ENCODE data around the gene GLI1.
A peak's percentile ranks its signal among the peaks of the same experiment; 100 is the strongest.
"Not testable (repeated sequence)": the region's sequence is repeated elsewhere in the genome, so short reads cannot be mapped to it uniquely, and the experiment has no call there.

The GLI1 gene

GRCh38 chr12:57512665-57513064, 53.1 kb downstream of the GLI1 start:
- Mint-ChIP-seq H3K4me1 (peaks cover 18% of the 10 kb centered on the region), H3K27ac (peak overlapping the region; percentile 68), H3K9me3 (no peaks in the 10 kb centered on the region), H3K36me3 (peaks cover 17% of the 10 kb centered on the region), H3K4me3 (no peak overlapping the region), H3K27me3 (no peaks in the 10 kb centered on the region)

- Mint-ChIP-seq H3K4me1 (peaks cover 24% of the 10 kb centered on the region), H3K9me3 (no peaks in the 10 kb centered on the region), H3K4me3 (no peak overlapping the region), H3K36me3 (peaks cover 20% of the 10 kb centered on the region), H3K27me3 (no peaks in the 10 kb centered on the region), H3K27ac (peak overlapping the region; percentile 12)
These were observed 53.7 kb downstream of the GLI1 start for GRCh38 chr12:57513266-57513665.

- H3K27ac Mint-ChIP-seq, H3K9me3 Mint-ChIP-seq, H3K4me3 Mint-ChIP-seq, H3K27me3 Mint-ChIP-seq: not testable (repeated sequence)
- Mint-ChIP-seq H3K4me1 (peaks cover 28% of the 10 kb centered on the region), H3K36me3 (peaks cover 23% of the 10 kb centered on the region)
These were observed 54.1 kb downstream of the GLI1 start for GRCh38 chr12:57513677-57514076.

- Mint-ChIP-seq H3K36me3 (peaks cover 25% of the 10 kb centered on the region), H3K27ac (peak overlapping the region; percentile 17), H3K4me1 (peaks cover 34% of the 10 kb centered on the region)
- not testable (repeated sequence) for H3K27me3 Mint-ChIP-seq, H3K9me3 Mint-ChIP-seq, H3K4me3 Mint-ChIP-seq
These were observed 54.7 kb downstream of the GLI1 start for GRCh38 chr12:57514246-57514645.

- Mint-ChIP-seq H3K27ac (peak overlapping the region; percentile 62), H3K4me1 (peaks cover 37% of the 10 kb centered on the region), H3K27me3 (no peaks in the 10 kb centered on the region), H3K4me3 (no peak overlapping the region), H3K9me3 (no peaks in the 10 kb centered on the region), H3K36me3 (peaks cover 25% of the 10 kb centered on the region)
These were observed 55.3 kb downstream of the GLI1 start for GRCh38 chr12:57514720-57515407.

GRCh38 chr12:57515408-57515933, 55.9 kb downstream of the GLI1 start:
- H3K27me3 Mint-ChIP-seq: no peaks in the 10 kb centered on the region
- peak overlapping the region; percentile 62 for H3K27ac Mint-ChIP-seq
- H3K4me1 Mint-ChIP-seq: peaks cover 37% of the 10 kb centered on the region
- H3K4me3 Mint-ChIP-seq: no peak overlapping the region
- H3K36me3 Mint-ChIP-seq: peaks cover 27% of the 10 kb centered on the region
- no peaks in the 10 kb centered on the region for H3K9me3 Mint-ChIP-seq

GRCh38 chr12:57515934-57516541, 56.5 kb downstream of the GLI1 start:
- H3K4me3 Mint-ChIP-seq: no peak overlapping the region
- H3K9me3 Mint-ChIP-seq: no peaks in the 10 kb centered on the region
- peaks cover 27% of the 10 kb centered on the region for H3K36me3 Mint-ChIP-seq
- no peaks in the 10 kb centered on the region for H3K27me3 Mint-ChIP-seq
- peak overlapping the region; percentile 70 for H3K27ac Mint-ChIP-seq
- peaks cover 37% of the 10 kb centered on the region for H3K4me1 Mint-ChIP-seq

GRCh38 chr12:57516617-57517153, 57.1 kb downstream of the GLI1 start:
- Mint-ChIP-seq H3K27ac (peak overlapping the region; percentile 53), H3K9me3 (no peaks in the 10 kb centered on the region), H3K36me3 (peaks cover 27% of the 10 kb centered on the region)

GRCh38 chr12:57517187-57517586, 57.6 kb downstream of the GLI1 start:
- no peaks in the 10 kb centered on the region for H3K9me3 Mint-ChIP-seq
- H3K4me1 Mint-ChIP-seq: peaks cover 40% of the 10 kb centered on the region
- H3K36me3 Mint-ChIP-seq: peaks cover 24% of the 10 kb centered on the region
- no peaks in the 10 kb centered on the region for H3K27me3 Mint-ChIP-seq
- peak overlapping the region; percentile 84 for H3K27ac Mint-ChIP-seq
- H3K4me3 Mint-ChIP-seq: peak overlapping the region; percentile 72

More at GRCh38 chr12:57516617-57517153, 57.1 kb downstream of the GLI1 start:
- Mint-ChIP-seq H3K27me3 (no peaks in the 10 kb centered on the region), H3K4me1 (peaks cover 40% of the 10 kb centered on the region), H3K4me3 (peak overlapping the region; percentile 2)

- peaks cover 21% of the 10 kb centered on the region for H3K36me3 Mint-ChIP-seq
- not testable (repeated sequence) for H3K27me3 Mint-ChIP-seq, H3K9me3 Mint-ChIP-seq
- peak overlapping the region; percentile 84 for H3K27ac Mint-ChIP-seq
- H3K4me3 Mint-ChIP-seq: peak overlapping the region; percentile 95
- H3K4me1 Mint-ChIP-seq: peaks cover 38% of the 10 kb centered on the region
These were observed 58.1 kb downstream of the GLI1 start for GRCh38 chr12:57517718-57518117.

GRCh38 chr12:57518176-57518919, 58.8 kb downstream of the GLI1 start:
- peak overlapping the region; percentile 95 for H3K4me3 Mint-ChIP-seq
- H3K27ac Mint-ChIP-seq: peak overlapping the region; percentile 90
- H3K4me1 Mint-ChIP-seq: peaks cover 41% of the 10 kb centered on the region
- H3K36me3 Mint-ChIP-seq: peaks cover 21% of the 10 kb centered on the region
- H3K27me3 Mint-ChIP-seq: no peaks in the 10 kb centered on the region
- H3K9me3 Mint-ChIP-seq: no peaks in the 10 kb centered on the region

- H3K27ac Mint-ChIP-seq: peak overlapping the region; percentile 98
- H3K4me3 Mint-ChIP-seq: peak overlapping the region; percentile 95
- peaks cover 50% of the 10 kb centered on the region for H3K4me1 Mint-ChIP-seq
- peaks cover 21% of the 10 kb centered on the region for H3K36me3 Mint-ChIP-seq
- no peaks in the 10 kb centered on the region for H3K9me3 Mint-ChIP-seq
- H3K27me3 Mint-ChIP-seq: no peaks in the 10 kb centered on the region
These were observed 59.6 kb downstream of the GLI1 start for GRCh38 chr12:57518920-57519795.

- peak overlapping the region; percentile 98 for H3K27ac Mint-ChIP-seq
- peaks cover 55% of the 10 kb centered on the region for H3K4me1 Mint-ChIP-seq
- peak overlapping the region; percentile 95 for H3K4me3 Mint-ChIP-seq
- no peaks in the 10 kb centered on the region for H3K27me3 Mint-ChIP-seq
- H3K36me3 Mint-ChIP-seq: peaks cover 21% of the 10 kb centered on the region
- no peaks in the 10 kb centered on the region for H3K9me3 Mint-ChIP-seq
These were observed 60.1 kb downstream of the GLI1 start for GRCh38 chr12:57519796-57520052.

- peak within 1 kb of the TSS; percentile 95 for H3K4me3 Mint-ChIP-seq
- no peaks in the 10 kb centered on the region for H3K27me3 Mint-ChIP-seq
- peak within 1 kb of the TSS; percentile 98 for H3K27ac Mint-ChIP-seq
- H3K4me1 Mint-ChIP-seq: peaks cover 60% of the 10 kb centered on the region
- peaks cover 21% of the 10 kb centered on the region for H3K36me3 Mint-ChIP-seq
- H3K9me3 Mint-ChIP-seq: no peaks in the 10 kb centered on the region
These were observed 60.7 kb downstream of the GLI1 start, which contains the start of gene DDIT3 for GRCh38 chr12:57520053-57520818. DDIT3 (minus strand) TSS chr12:57520514; CDS start chr12:57517406, 3,108 bp downstream.

Data from activated naive CD4-positive, alpha-beta T cell treated with anti-CD3 and anti-CD28 coated beads, Interleukin-2, amount 50 U/mL, for 24 hours (primary cell).